Cerebellar cortex (tissue), 1 donor: ENCODE data around the gene CYREN.
"Not testable (repeated sequence)": the region's sequence is repeated elsewhere in the genome, so short reads cannot be mapped to it uniquely, and the experiment has no call there.

Experiments used
- DNase-seq: peaks from one replicate; pipeline ENCODE4 v3.0.0-alpha.2; 2015; ENCODE audit warnings: low spot score

Gene CYREN

GRCh38 chr7:135177028-135177696, 6.7 kb upstream of the CYREN start:
- no peak for DNase-seq

GRCh38 chr7:135175931-135176330, 5.4 kb upstream of the CYREN start:
- DNase-seq = no peak

GRCh38 chr7:135174941-135175340, 4.4 kb upstream of the CYREN start:
- no peak for DNase-seq

- DNase-seq = not testable (repeated sequence)
Measured at GRCh38 chr7:135173916-135174315, 3.4 kb upstream of the CYREN start.

- peak; percentile 23 for DNase-seq
Measured at GRCh38 chr7:135171581-135172291, 1.2 kb upstream of the CYREN start.

DNA sequence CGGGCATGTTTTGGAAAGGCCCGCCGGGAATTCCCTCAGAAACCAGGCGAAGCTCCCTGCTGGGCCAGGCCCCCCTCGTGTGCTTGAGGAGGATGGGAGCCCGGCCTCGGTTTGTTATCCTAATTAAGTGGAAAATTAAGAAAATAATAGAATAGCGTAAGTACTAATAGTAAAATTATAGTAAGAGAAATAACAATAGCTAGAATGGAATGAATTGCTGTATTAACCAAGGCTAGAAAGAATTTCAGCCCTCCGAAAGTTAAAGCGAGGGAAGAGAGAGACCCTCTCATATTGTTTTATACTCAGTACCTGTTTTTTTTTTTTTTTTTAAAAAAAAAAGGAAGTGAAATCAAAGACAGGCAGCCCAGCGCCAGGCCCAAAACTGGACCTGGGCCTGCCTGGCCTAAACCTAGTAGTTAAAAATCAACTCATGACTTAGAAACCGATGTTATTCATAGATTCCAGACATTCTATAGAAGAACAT, 533 bp upstream of the CYREN start:
- DNase-seq = not testable (repeated sequence)

- peak; percentile 25 for DNase-seq
Measured at GRCh38 chr7:135169964-135170273, 588 bp downstream of the CYREN start.

DNA sequence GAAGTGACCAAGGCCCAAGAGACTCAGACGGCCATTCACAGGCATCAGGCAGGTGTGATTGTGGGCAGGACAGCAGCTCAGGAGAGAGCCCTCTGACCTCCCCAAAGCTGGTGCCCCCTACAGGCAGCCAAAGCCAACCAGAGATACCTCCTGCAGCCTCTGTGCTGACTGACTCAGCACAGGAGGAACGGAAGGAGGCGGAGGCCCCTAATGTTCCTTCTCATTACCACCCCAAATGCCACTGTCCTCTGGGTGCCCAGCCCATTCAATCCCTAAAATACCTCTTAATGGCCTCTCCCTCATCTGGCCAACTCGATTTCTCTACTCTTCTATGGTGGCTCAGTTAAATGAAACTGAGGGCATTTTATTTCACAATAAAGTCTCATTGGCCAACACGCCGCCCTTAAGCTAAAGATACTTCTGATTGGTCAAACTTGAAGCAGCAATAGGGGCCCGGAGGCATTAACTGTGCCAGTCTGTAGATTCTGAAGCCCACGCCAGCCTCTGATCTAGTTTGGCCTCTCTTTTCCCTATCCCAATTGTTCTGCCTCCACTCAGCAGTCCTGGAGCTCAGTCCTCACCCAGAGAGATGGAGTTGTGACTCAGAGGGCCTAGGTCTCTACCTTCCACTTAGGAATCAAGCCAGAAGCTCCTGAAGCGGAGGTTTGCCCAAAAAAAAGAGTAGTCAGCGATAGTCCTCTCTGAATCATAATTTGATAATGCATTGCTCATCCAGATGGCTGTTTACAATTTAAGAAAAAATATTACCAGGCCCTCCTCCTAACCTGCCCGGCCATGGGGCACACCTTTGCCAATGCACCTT, 1.2 kb downstream of the CYREN start:
- DNase-seq = peak; percentile 40

DNA sequence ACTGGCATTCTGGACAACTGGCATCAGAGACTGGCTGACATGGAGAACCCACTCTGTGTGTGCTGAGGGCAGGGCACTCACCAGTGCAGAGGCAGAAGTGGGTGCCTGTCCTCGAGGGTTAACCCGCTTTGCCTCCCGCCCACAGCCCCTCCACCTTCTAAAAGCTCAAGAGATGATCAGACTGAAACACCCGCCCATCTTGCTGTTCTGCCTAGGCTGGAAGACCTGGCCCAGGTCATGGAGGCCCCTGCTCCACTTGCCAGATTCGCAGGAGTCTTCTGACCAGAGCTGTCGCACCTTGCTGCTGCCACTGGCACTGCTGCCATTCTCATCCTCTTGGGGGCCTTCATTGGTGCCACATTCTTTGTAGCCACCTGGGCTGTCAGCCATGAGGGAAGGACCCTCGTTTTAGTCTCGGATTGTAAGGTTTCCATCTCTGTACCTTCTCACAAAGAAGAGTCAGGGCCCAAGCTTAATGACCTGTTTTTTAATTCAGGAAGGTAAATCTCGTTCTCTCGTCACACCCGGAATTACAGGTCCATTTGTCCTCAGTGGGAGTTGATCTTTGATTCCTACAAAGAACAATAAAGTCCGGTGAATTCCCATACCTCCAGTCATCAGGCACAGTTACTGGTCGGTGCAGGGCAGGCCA, 1.9 kb downstream of the CYREN start:
- no peak for DNase-seq

- no peak for DNase-seq
Measured at GRCh38 chr7:135168001-135168400, 2.5 kb downstream of the CYREN start.

- DNase-seq = no peak
Measured at GRCh38 chr7:135167365-135167917, 3.1 kb downstream of the CYREN start.

GRCh38 chr7:135166338-135166990, 4.0 kb downstream of the CYREN start:
- DNase-seq = no peak

DNA sequence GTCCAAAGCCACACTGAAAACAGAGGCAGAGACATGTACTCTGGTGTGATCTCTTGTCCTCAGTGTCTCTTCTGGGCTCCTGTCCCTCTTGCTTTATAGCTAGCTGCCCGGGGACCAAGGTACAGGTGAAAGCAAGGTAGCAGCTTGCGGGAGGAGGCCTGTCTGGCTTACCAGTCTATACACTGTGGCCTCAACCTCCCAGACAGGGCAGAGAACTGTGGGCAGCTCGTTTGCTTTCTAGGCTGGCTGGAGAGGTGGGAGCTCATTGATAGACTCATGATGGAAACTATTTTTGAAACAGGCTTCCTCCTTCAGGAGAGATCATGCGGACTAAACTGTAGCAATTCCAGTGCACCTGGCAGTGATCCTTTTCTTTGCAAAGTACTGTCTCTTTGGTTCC, 4.6 kb downstream of the CYREN start:
- no peak for DNase-seq

GRCh38 chr7:135164357-135165061, 6.0 kb downstream of the CYREN start:
- DNase-seq = peak; percentile 11

DNA sequence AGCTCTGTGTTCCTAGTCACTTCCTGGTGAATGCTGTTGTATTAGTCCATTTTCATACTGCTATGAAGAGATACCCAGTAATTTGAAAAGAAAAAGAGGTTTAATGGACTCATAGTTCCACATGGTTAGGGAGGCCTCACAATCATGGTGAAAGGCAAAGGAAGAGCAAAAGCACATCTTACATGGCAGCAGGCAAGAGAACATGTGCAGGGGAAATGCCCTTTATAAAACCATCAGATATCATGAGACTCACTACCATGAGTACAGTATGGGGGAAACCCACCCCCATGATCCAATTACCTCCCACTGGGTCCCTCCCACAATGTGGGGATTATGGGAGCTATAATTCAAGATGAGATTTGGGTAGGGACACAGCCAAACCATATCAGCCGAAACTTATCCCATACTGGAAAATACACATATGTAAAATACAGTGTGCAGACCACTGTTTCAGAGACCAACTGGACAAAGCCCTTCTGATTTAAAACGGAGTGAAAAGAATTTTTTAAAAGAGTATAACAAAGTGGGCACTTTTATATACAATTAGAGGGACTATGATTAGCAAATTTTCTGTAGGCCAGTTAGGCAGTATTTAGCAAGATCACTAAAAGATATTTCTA, 8.0 kb downstream of the CYREN start:
- no peak for DNase-seq

- no peak for DNase-seq
Measured at GRCh38 chr7:135161669-135162068, 8.8 kb downstream of the CYREN start.

DNA sequence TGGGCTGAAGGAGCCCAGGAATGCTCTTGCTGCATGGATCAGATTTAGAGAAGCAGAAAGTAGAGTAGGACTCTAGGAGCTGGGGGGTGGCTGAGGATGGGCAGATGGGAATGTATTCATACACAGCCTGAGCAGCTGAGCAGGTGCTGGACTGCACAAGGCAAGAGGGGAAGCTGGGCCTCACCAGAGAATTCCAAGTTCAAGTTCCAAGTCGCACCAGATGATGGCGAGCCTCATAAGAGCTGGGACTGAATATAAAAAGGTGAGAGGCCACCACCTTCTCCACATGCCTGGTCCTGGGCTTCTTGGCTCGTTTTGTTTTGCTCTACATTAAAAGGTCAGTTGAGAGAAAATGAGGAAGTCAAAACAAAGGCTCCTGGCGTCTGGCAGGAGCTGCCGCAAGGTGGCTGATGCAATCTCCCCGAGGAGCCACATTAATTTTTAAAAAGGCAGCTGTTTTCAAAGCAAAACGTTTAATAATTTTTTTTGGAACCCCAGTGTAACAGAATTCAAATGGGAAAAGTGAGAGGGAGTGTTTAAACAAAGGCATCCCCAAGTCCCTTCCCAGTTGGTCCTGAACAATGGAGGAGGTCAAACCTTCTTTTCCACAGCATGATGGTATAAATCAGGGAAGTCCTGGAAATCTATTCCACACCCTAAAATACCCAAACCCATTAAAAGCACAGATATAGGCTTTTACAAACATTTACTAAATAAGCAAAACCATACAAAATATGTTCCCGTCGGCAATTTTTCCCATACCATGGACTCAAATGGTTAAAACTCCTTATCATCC, 9.5 kb downstream of the CYREN start:
- DNase-seq = no peak

- no peak for DNase-seq
Measured at GRCh38 chr7:135160098-135160857, 10.2 kb downstream of the CYREN start.
